ENCODE results near the gene WNT7B. TPM values are rescaled to one million over a fixed set of nuclear protein-coding genes. Genes with fewer than 3 reads are reported as not detected.

Gene WNT7B
- total RNA-seq, 1 experiment from 2014 or later: not detected

GRCh38 chr22:45975164-45976161, 1.5 kb downstream of the WNT7B start:
- Histone ChIP-seq H3K4me1 (ENCODE audit: insufficient read depth, low read length, poor library complexity, severe bottlenecking) (peaks cover 14% of the 10 kb centered on the region), H3K9me3 (ENCODE audit: low read depth, low read length, poor library complexity, severe bottlenecking) (no peaks in the 10 kb centered on the region), H3K36me3 (ENCODE audit: insufficient read depth, low read length, poor library complexity, severe bottlenecking) (no peaks in the 10 kb centered on the region), H3K27ac (ENCODE audit: low read depth, low read length, poor library complexity, severe bottlenecking) (no peak overlapping the region), H3K27me3 (replicated peaks; ENCODE audit: insufficient read depth, low read depth, low read length, poor library complexity) (peaks cover 78% of the 10 kb centered on the region), H3K4me3 (ENCODE audit: low read depth, low read length, poor library complexity, severe bottlenecking) (no peak overlapping the region)
- ChIA-PET POLR2A (ENCODE audit: low non-redundant PET) (no interaction called here), CTCF (no interaction called here)
- TF ChIP-seq EZH2 (IDR thresholded peaks at IDR 0.05; ENCODE audit: borderline replicate concordance, low read depth, low read length, poor library complexity, severe bottlenecking) (peak; percentile 100), CTCF (conservative IDR thresholded peaks at IDR 0.05; ENCODE audit: low read depth, low read length) (no peak)
- intact Hi-C loops (cut with micrococcal nuclease; ENCODE audit: unreplicated experiment): no loop called here
- BruUV-seq (replicated peaks): no TSS peak
- no peak for DNase-seq (ENCODE audit: low spot score)

GRCh38 chr22:45974498-45974897, 2.5 kb downstream of the WNT7B start:
- POLR2A ChIA-PET (ENCODE audit: low non-redundant PET): no interaction called here
- DNase-seq (ENCODE audit: low spot score): no peak
- no peak overlapping the region for H3K4me3 ChIP-seq (ENCODE audit: low read depth, low read length, poor library complexity, severe bottlenecking)
- TF ChIP-seq EZH2 (IDR thresholded peaks at IDR 0.05; ENCODE audit: borderline replicate concordance, low read depth, low read length, poor library complexity, severe bottlenecking) (no peak), CTCF (conservative IDR thresholded peaks at IDR 0.05; ENCODE audit: low read depth, low read length) (no peak)
- no peak overlapping the region for H3K27ac ChIP-seq (ENCODE audit: low read depth, low read length, poor library complexity, severe bottlenecking)
- CTCF ChIA-PET: no interaction called here
- H3K27me3 ChIP-seq (replicated peaks; ENCODE audit: insufficient read depth, low read depth, low read length, poor library complexity): peaks cover 88% of the 10 kb centered on the region
- BruUV-seq (replicated peaks): no TSS peak
- peaks cover 14% of the 10 kb centered on the region for H3K4me1 ChIP-seq (ENCODE audit: insufficient read depth, low read length, poor library complexity, severe bottlenecking)
- H3K36me3 ChIP-seq (ENCODE audit: insufficient read depth, low read length, poor library complexity, severe bottlenecking): no peaks in the 10 kb centered on the region
- intact Hi-C loops (cut with micrococcal nuclease; ENCODE audit: unreplicated experiment): no loop called here
- H3K9me3 ChIP-seq (ENCODE audit: low read depth, low read length, poor library complexity, severe bottlenecking): no peaks in the 10 kb centered on the region

- DNase-seq (ENCODE audit: low spot score): no peak
- BruUV-seq (replicated peaks): no TSS peak
- peaks cover 83% of the 10 kb centered on the region for H3K27me3 ChIP-seq (replicated peaks; ENCODE audit: insufficient read depth, low read depth, low read length, poor library complexity)
- H3K36me3 ChIP-seq (ENCODE audit: insufficient read depth, low read length, poor library complexity, severe bottlenecking): no peaks in the 10 kb centered on the region
- H3K9me3 ChIP-seq (ENCODE audit: low read depth, low read length, poor library complexity, severe bottlenecking): no peaks in the 10 kb centered on the region
- POLR2A ChIA-PET (ENCODE audit: low non-redundant PET): no interaction called here
- H3K27ac ChIP-seq (ENCODE audit: low read depth, low read length, poor library complexity, severe bottlenecking): no peak overlapping the region
- H3K4me3 ChIP-seq (ENCODE audit: low read depth, low read length, poor library complexity, severe bottlenecking): no peak overlapping the region
- CTCF ChIA-PET: interaction anchor here (0.6 kb wide), 1 partner anchor 9 kb away, joined by 3 read pairs; no protein-coding TSS in a partner anchor
- peak; percentile 19 for TF ChIP-seq EZH2 (IDR thresholded peaks at IDR 0.05; ENCODE audit: borderline replicate concordance, low read depth, low read length, poor library complexity, severe bottlenecking)
- no peak for TF ChIP-seq CTCF (conservative IDR thresholded peaks at IDR 0.05; ENCODE audit: low read depth, low read length)
- intact Hi-C loops (cut with micrococcal nuclease; ENCODE audit: unreplicated experiment): no loop called here
- H3K4me1 ChIP-seq (ENCODE audit: insufficient read depth, low read length, poor library complexity, severe bottlenecking): peaks cover 9% of the 10 kb centered on the region
Measured at GRCh38 chr22:45972889-45973253, 4.1 kb downstream of the WNT7B start.
